EL (cell line): ENCODE measurements around the gene DKKL1.

Source experiments
- DNase-seq: peaks from one replicate; pipeline ENCODE4 v3.0.0-alpha.2; 2016

The DKKL1 gene

DNA sequence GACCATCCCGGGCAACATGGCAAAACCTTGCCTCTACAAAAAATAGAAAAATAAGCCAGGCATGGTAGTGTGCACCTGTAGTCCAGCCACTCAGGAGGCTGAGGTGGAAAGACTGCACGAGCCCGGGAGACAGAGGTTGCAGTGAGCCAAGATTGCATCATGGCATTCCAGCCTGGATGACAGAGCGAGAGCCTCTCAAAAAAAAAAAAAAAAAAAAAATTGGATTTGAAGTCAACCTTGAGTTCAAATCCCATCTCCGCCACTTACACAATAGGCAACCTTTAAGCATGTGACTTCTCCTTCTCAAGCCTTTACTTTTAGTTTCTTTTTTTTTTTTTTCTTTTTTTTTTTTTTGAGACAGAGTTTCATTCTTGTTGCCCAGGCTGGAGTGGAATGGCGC lies 36.4 kb downstream of the DKKL1 start:
- peak; percentile 24 for DNase-seq

DNA sequence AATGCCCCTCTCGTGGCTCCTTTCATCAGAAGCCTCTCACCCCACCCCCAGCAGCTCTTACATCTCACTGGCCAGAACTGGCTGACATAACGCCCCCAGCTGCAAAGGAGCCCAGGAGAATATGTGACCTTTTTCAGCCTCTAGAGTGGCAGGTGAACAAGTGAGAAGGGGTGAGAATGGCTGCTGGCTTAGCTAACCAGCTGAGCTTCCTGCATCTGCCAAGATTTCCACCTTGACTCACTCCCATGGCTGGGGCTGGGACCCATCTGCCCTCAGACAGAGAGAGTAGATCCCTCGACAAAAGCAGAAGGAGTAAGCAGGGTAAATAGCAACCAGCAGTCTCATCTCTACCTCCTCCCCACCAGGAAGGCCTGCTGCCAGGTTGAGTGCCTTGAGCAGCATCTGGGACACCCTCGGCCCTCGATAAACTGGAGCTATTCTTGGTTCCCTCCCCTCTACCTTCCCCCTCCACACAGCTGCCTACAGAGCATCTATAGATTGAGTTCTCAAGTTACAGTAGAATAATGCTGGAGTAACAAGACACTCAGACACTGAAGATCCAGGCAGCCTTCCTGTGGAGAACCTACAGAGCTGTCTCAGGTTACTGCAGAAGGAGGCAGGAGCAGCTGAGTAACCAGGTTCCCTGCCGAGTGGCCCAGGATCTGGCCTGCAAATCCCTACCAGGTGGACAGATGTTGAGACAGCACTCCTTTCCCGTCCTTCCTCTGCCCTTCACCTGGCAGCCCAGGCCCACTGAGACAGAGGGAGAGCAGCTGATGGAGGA lies 39.9 kb downstream of the DKKL1 start:
- DNase-seq = no peak

GRCh38 chr19:49407079-49407478 lies 43.4 kb downstream of the DKKL1 start:
- no peak for DNase-seq

DNA sequence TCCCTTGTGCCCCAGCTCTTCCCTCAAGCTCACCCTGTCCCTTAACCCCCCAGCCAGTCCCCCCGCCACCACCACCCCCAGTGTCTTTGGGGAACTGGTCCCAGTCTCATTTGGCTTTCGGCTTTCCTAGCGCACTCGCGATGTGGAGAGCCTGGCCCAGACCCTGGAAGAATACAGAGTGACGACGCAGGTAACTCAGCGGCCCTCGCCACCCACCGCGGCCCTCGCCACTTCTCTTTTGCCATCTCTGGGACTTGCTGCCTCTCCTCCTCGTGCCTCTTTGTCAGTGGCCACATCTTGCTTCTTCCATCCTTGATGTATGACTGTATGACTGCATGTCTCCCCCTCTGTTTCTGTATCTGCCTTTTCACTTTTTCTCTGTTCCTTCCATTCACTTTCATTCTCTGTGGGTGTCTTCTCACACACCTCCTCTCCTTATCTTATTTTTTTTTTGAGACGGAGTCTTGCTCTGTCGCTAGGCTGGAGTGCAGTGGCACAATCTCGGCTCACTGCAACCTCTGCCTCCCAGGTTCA lies 43.9 kb downstream of the DKKL1 start:
- DNase-seq = no peak

DNA sequence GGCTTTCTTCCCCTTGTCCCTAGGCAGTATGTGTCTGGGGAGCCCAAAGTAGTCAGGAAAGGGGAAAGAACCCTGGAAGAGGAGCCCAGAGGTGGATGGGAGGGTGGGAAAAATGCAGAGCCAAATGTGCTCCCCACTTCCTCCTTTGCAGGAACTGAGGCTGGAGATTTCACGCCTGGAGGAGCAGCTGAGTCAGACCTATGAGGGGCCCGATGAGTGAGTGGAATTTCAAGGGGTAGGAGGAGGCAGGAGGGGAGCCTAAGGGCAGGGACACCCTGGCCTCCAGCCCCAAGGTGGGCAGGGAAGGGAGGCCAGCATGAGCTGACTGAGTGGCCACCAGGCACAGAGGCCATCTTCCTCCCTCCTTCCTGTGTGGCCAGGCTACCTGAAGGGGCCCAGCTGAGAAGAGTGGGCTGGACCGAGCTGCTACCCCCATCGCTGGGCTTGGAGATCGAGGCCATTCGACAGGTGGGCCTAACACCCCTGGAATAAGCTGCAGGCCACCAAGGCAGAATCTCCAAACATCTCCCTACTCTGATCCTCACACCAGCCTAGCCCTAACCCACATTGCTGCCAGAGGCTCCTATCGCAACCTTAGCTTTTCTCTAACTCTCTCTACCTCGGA lies 45.3 kb downstream of the DKKL1 start:
- DNase-seq = peak; percentile 43

DNA sequence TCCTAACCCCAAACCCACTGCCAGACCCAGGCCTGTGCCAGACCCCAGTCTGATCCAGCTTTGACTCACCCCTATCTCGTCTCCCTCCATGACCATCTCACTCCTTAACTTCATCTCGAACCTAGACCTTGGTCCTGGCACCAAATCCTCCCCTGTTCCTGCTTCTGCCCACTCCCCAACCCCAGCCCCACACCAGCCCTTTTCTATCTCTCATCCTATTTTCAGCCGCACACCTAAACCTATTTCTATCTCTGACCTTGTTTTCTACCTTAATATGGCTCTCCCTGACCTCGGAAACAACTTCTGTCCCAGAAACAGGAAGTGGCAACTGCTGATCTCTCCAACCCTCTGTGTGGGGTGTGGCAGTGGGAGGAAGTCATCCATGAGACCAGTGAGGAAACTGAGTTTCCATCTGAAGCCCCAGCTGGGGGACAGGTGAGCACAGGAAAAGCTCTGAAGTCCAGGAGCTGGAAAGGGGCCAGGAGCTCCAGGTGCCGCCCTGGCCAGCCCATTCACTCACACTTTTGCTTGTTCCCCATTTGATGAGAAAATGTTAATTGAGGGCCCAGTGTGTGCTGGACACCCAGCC lies 45.9 kb downstream of the DKKL1 start:
- DNase-seq = no peak

DNA sequence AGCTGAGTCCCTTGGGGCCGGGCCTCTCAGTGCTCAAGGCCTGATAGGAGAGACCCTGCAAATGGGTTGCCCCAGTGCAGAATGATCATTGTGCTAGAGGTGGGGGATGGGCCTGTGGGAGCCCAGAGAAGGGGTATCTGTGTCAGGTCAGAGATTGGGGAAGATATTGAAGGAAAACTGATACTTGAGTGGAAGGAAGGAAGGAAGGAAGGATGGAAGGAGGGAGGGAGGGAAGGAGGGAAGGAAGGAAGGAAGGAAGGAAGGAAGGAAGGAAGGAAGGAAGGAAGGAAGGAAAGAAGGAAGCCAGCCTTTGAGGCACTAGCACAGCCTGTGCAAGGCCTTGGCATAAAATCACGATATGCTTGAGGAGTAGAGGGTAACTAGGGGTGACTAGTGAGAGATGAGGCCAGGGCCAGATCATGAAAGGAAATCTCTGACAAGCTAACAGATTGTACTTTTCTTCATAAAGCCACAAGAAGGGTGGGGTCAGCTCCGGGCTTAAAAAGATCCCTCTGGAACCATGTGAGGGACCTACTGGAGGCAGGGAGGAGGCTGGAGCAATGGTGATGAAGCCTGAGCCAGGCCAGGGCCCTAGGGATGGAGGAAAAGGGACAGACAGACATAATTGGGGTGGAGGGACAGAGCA lies 48.1 kb downstream of the DKKL1 start:
- no peak for DNase-seq

- DNase-seq = no peak
These were observed 49.7 kb downstream of the DKKL1 start for GRCh38 chr19:49413348-49413747.

DNA sequence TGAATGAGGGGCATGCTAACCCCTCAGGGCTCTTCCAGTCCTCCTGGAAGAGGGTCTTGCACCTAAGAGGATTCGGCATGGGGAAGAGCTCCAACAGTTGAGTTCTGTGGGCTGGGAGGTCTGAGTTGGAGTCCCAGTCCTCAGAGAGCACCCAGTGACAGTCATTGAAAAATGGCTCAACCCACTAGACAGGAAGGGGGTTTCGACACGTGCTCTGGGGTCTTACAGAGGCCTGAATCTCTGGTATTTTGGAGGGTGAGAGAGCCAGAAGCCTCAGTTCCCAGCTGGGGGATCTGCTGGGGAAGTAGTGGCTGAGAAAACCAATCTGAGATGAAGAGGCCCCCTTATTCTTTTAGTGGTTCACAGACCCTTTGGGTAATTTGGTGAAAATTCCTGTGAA lies 50.6 kb downstream of the DKKL1 start:
- no peak for DNase-seq

- DNase-seq = no peak
These were observed 51.6 kb downstream of the DKKL1 start for GRCh38 chr19:49415102-49415809.

DNA sequence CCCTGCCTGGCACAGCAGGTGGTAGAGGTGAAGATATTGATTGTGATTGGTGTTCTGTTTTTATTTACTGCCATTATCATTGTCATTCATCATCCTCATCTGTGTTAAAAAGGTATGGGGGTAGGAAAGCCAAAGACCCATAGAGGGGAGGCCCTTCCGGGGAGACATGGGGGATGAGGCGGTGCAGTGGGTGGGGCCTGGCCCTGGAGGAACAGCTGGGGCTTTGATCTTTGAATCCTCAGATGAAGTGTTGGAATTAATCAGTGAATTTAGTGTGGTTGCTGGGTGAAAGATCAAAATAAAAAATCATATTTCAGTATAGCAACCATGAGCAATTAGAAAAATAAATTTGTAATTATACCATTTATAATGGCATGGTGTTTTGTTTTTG lies 52.1 kb downstream of the DKKL1 start:
- no peak for DNase-seq

DNA sequence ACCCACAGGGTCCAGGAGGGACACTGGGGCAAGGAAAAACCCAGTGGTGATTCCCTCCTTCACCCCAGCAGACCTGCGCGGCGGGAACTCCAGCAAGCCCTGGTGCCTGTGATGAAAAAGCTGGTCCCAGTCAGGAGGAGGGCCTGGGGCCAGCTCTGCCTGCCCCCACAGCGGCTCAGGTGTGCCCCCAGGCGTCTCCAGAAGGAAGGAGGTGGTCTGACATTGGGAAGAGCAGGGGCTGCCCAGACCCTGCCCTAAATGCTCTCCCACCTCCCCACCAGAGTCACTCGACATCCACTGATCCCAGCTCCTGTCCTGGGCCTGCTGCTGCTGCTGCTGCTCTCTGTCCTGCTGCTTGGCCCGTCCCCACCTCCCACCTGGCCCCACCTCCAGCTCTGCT lies 53.4 kb downstream of the DKKL1 start:
- no peak for DNase-seq

GRCh38 chr19:49418511-49418910 lies 54.8 kb downstream of the DKKL1 start:
- DNase-seq = no peak

DNA sequence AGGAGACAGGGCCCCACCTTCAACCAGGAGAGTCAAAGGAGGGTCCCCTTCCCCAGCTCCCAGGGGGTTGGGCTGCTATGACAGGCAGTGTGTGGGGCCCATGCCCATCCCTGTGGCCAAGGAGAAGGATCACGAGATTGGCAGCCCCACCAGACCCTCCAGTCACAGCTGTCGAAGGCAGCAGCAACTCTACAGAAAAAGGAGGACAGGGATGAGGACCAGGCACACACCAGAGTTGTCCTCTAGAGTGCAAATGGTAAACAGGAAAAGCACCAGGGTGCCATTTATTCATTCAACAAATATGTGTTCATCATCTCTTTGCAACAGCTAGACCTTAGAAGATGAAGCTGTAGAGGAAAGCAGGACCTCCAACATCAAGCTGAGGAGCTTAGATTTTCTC lies 55.5 kb downstream of the DKKL1 start:
- DNase-seq = no peak

GRCh38 chr19:49420227-49420626 lies 56.5 kb downstream of the DKKL1 start:
- DNase-seq = no peak

GRCh38 chr19:49421039-49421877 lies 57.6 kb downstream of the DKKL1 start:
- peak; percentile 61 for DNase-seq

DNA sequence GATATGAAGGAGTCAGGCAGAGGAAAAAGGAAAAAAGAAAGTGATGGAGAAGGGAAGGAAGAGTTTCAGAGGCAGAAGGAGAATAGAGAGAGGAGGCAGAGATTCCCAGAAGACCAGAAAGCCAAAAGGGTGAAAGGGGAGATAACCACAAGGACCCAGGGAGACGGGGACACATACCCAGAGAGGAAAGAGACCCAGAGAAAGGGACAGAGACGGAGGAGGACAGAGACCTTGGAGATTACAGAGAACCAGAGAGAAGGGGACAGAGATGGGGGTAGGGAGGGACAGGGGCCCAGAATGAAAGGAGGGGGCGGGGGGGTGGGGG lies 58.2 kb downstream of the DKKL1 start:
- DNase-seq = no peak

- DNase-seq = peak; percentile 38
These were observed 58.9 kb downstream of the DKKL1 start for GRCh38 chr19:49422407-49423070.

DNA sequence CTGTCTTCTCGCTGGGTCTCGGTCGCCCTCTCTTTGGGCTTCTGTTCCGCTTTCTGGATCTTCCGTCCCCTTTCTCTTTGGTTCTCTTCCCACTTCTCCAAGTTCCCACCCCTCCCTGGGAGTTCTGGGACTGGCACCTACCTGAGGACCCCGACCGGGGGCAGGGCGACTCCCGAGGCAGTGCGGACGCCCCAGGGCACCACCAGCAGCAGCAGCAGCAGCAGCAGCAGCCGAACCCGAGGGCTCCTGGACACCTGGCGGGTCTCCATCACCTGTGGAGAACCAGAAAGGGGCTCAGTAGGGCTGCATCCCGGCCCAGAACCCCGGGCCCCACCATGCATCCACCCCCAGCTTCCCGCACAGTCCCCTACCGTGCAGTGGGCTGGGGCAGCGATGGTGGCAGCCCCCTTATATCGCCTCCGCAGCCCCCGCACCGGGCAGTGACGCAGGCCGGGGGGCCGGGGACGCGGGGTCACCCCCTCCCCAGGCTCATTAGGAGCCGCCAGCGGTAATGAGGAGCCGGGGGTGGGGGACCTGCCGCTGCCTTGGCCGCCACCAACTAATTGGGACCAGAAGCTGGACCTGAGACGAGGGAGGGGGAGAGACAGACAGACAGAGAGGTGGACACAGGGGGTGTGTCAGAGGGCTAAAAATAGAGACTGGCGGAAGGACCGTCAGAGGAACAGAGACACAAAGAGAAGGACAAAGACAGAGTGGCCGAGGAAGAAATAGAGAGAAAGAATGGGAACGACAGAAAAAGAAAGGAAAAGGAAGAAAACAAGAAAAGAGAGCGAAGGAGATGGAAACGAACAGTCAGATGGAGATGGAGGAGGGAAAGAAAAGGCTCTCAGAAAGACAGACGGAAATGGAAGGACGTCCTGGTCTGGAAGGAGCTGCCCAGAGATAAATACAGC lies 59.7 kb downstream of the DKKL1 start, which contains the start of gene PTH2:
Gene PTH2 (minus strand): TSS at position 371 of the 914 bp plus-strand sequence. CDS start 102 bp downstream, at position 269.
- no peak for DNase-seq

DNA sequence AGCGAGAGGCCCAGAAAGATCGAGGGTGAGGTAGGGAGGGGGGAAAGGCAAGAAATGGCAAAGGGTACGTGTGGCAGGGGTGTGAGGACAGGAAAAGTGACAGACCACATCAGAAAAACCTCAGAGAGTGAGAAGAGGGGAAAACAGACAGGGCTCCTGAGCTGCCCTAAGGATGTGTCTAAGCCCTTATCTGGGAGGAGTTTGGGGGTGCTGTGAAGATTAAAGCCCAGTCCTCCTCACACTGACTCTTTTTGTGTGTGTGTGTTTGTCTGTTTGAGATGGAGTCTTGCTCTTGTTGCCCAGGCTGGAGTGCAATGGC lies 60.3 kb downstream of the DKKL1 start:
- DNase-seq = no peak
